DMS53 treated with DMSO at 0.1 percent for 48 hours (cell line): Measurements from ENCODE around the gene RADIL.

Experiments used
- DNase-seq: peaks from one replicate; lab custom pipeline; 2025; ENCODE audit not compliant: unreplicated experiment; lab: John Stamatoyannopoulos, UW

Gene RADIL

GRCh38 chr7:4882169-4883032 is 1.1 kb downstream of the RADIL start:
- no peak for DNase-seq

DNA sequence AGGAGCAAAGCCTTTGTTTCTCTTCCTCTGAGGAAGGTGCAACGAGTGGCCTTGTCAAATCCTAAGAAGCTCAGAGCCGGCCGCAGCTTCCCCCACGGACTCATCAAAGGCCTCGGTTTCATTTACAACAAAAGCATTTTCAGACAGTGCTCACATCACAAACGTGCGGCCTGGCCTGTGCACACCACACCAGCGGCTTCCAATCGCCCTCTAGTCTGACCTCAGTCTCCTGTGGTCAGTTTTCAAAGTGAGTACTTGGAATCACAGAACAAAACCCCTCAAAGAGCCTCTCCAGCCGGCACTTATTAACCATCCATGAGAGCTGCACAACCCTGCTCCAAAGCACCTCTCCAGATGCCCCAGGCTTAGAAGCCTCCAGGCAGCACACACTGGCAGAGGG is 3.3 kb downstream of the RADIL start:
- DNase-seq = no peak

DNA sequence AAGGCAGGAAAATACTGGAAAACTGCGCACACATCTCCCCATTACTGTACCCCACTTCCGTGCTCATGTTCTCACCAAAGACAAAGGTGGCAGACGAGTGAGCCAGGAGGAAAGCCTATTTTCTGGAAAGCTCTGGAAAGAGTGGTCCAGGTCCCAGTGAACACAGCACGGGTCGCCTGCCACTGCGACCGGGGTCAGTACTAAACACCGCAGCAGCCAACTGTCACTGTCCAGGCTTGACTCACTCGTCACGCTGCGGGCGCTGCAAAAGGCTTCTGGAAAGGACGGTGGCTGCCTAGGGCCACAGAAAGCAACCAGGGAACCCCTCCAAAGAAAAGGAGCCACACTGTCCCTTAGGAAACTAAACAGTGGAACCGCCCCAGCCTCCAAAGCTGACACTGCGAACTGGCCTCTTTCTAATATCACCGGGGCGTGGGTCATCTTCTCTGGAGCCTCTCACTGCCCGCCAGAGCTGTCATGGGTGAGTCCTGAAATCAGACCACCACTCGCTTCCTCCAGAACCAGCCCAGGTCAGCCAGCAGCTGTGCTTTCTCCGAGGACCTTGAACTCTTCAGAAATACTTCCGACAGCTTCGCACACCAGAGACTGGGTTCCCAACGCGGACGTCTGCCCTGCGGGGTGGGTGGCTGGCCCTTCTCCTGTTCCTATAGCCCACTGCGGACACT is 4.0 kb downstream of the RADIL start:
- DNase-seq = no peak

- no peak for DNase-seq
These were observed 4.9 kb downstream of the RADIL start for GRCh38 chr7:4878336-4879335.

DNA sequence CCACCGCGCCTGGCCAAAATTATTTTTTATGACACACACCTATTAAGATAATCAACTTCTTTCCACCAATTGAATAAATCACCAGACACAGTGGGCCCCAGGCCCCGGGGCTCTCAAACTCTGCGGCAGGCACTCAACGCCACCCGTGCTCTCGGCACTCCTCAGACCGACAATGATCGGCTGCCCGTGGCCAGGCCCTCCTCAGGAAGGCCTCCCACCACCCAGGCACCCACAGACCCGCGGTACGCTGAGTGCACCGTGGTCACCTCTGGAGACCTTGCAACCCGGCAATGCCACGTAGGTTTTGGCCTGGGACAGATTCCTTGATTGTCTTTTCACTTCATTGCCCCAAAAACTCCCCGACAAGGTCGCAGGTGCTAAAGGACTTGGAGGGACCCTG is 6.9 kb downstream of the RADIL start:
- no peak for DNase-seq

DNA sequence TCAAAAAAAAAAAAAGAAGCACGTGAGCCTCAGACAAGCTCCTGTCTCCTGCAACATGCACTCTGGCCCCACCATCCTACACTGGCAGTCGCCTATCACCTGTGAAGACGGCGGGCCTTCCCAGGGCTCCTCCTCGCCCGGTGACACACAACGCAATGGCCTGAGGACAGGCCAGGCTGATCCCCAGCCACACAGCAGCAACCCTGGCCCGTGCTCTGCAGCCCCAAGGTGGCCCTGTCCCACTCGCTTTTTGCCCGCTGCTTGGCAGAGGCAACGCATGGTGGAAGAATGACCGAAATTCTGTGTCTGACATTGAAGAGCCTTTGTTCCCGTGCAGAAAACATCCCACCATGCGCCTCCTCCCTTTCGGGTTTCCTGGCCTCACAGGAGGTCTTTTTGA is 8.1 kb downstream of the RADIL start:
- no peak for DNase-seq

- no peak for DNase-seq
These were observed 10.2 kb downstream of the RADIL start for GRCh38 chr7:4873071-4873944.

DNA sequence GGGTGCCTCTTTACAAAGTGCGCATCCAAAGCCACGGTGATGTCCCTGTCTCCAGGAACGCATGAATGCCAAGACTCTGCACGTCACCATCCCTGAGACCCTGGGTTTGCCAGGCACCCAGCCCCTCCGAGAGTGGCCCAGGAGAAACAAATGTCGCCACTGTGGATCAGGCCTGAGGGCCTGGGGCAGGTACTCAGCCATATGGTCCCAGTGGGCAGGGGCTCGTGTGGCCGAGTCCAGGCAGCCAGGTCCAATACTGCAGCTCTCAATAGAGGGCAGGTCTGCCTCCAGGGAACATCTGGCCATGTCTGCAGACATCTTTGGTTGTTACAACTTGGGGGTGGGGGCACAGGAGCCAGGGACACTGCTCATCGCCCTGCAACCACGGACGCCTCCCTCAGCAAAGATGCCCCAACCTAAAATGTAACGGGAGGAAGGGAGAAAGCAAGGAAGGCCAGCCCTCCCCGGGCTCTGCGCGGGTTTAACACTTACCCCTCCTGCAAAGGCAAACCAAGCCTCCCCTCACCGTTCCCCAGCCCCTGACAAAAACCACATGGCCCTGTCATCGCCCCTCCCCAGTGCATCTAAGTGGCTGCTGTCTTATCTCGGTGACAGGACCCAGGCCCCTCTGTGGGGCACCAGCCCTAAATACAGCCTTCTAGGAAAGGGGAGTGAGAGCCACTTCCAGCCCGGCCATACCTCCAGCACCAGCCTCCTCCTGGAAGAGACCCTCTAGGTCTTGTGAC is 11.4 kb downstream of the RADIL start:
- no peak for DNase-seq

- DNase-seq = no peak
These were observed 12.3 kb downstream of the RADIL start for GRCh38 chr7:4871056-4871680.

- DNase-seq = no peak
These were observed 15.0 kb downstream of the RADIL start for GRCh38 chr7:4868493-4868892.

DNA sequence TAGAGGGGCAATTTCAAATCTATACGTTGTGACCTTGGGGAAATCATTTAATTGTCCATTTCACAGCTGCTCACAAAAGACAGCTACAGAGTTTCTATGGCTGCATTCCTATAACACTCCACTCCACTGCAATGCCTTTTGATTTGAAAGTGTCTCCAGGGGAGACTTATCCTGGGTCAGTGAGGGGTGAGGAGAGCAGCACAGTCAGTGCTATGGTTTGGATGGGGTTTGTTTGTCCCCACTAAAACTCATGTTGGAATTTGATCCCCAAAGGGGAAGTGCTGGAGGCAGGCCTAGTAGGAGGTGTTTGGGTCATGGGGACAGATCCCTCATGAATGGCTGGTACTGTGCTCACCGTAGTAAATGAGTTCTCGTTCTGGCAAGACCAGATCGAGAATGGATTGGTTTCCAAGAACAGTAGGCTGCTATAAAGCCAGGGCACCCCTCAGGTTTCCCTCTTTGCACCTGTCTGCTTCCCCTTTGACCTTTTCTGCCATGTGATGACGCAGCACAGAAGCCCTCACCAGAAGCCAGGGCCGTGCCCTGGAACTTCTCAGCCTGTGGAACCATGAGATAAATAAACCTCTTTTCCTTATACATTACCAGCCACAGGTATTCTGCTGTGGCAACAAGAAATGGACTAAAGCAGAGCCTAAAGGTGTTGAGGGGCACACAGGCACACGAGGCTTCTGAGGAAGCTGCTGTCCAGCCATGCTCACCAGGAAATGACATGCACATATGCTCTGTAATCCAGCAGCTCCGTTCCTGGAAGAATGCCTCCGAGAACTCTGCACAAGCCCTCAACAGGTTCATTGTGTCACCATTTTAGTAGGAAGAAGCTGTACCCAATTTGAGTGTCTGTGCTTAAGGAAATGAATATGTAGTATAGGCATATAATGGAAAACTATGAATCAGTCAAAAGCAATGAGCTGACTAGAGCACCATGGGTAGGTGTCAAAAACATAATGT is 16.7 kb downstream of the RADIL start:
- no peak for DNase-seq

DNA sequence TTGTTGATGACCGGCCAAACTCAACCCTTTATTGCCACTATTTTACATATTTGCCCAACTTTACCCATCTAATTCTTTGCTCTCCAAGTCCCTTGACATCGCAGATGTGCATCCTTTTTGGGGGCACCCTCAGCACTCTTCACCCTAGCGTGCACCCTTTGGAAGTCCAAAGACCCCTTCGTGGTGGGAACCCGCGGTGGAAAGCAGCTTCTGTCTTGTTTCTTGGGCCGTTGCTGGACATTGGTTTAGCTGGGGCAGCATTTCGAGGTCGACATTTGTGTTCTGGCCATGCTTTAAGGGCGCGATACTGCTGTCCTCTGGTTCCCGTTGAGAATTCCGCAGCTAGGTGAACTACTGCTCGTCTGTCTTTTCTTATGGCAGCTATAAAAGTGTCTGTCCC is 21.4 kb downstream of the RADIL start:
- DNase-seq = no peak

GRCh38 chr7:4861673-4862072 is 21.8 kb downstream of the RADIL start, which contains the start of gene PAPOLB:
PAPOLB (minus strand) TSS chr7:4862030; CDS start chr7:4861810, 220 bp downstream.
- no peak for DNase-seq

DNA sequence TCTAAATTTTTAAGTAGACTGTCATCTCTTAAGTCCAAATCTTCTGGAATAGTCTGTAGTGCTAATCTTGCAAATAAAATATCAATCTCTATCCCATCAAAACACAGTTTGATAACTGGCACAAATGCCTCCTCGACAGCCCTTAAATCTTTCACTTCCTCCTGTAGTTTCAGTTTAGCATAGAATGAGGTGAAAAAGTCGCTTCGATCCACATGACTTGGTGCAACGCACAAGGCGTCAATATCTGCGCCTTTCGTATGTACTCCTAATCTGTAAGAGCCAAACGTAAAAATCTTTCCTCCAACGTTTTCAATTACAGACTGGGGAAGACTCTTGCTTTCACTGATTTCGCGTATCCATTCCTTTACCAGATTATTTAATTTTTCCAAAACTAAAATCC is 22.3 kb downstream of the RADIL start:
- DNase-seq = no peak

DNA sequence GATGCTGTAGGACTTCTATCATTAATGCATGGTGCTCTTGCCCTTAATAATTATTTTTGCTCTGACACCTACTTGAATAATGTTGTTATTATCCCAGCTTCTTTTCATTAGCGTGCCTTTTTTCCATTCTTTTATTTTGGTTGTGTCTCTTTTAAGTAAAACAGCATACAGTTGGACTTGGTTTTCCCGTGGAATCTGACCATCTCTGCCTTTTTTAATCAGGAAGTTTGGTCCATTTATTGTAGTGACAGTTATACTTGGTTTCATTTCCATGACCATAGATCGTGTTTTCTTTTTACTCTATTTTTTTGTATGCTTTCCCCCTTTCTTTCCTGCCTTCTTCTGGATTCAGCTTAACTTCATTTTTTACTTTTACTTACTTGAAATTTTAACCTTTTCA is 26.3 kb downstream of the RADIL start:
- DNase-seq = no peak

DNA sequence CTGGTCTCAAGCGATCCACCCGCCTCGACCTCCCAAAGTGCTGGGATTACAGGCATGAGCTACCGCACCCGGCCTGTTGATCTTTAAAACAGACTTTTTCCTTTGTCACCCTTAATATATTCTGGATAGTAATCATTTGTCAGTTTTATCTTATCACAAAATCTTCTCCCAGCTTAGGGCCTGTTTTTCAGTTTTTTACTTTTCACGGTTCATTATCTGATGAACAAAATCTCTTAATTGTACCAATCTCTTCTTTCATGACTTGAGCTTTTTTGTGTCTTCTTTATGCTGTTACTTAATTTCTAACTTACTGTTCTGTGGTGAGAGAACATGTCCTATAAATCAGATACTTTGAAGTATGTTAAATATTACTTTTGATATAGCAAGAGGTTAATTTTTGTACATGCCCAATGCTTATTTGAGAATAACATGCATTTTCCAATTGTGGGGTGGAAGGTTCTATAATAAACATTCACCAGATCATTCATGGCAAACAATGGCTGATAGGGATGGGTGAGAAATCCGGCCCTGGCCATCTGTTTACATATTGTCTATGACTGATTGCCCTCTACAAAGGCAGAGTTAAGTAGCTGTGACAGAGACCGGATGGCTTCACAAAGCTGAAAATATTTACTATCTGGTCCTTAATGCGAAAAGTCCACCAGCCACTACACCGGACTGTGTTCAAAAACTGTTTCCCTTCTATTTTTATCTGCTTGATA is 27.0 kb downstream of the RADIL start:
- peak; percentile 91 for DNase-seq

- no peak for DNase-seq
These were observed 28.6 kb downstream of the RADIL start for GRCh38 chr7:4854916-4855315.
